WI38 (cell line): ENCODE measurements around the gene TAGAP.

Experiments
- H3K4me3 ChIP-seq: 2 replicates; pipeline ENCODE4 v1.5.1; 2011; ENCODE audit warnings: low read depth, mild to moderate bottlenecking, control low read depth, low read length
- TF ChIP-seq, protein P1 (sequence below): IDR thresholded peaks from 2 replicates; pipeline ENCODE4 v1.5.1; 2012; ENCODE audit warnings: low read depth, mild to moderate bottlenecking, control low read depth, low read length

TAGAP gene

DNA sequence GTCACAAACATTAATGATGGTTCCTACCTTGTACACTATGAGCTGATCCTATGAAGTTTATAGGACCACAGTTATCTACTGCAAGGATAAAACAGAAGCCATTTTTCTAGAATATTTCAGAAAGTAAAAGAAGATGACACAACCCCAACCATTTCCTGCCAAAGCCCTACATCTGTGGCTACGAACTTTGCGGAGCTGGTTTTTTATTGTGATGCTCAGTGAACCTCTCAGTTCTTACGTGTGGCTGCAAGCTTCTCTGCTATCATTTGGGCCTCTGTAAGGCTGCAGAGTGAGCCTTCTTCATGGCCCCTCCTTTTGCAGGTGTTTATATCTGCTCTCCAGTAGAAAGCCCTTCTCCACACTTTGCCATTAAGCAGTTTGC, 17.8 kb upstream of the TAGAP start:
- H3K4me3 ChIP-seq = no peak overlapping the region
- TF ChIP-seq, protein P1, sequence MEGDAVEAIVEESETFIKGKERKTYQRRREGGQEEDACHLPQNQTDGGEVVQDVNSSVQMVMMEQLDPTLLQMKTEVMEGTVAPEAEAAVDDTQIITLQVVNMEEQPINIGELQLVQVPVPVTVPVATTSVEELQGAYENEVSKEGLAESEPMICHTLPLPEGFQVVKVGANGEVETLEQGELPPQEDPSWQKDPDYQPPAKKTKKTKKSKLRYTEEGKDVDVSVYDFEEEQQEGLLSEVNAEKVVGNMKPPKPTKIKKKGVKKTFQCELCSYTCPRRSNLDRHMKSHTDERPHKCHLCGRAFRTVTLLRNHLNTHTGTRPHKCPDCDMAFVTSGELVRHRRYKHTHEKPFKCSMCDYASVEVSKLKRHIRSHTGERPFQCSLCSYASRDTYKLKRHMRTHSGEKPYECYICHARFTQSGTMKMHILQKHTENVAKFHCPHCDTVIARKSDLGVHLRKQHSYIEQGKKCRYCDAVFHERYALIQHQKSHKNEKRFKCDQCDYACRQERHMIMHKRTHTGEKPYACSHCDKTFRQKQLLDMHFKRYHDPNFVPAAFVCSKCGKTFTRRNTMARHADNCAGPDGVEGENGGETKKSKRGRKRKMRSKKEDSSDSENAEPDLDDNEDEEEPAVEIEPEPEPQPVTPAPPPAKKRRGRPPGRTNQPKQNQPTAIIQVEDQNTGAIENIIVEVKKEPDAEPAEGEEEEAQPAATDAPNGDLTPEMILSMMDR = no peak

DNA sequence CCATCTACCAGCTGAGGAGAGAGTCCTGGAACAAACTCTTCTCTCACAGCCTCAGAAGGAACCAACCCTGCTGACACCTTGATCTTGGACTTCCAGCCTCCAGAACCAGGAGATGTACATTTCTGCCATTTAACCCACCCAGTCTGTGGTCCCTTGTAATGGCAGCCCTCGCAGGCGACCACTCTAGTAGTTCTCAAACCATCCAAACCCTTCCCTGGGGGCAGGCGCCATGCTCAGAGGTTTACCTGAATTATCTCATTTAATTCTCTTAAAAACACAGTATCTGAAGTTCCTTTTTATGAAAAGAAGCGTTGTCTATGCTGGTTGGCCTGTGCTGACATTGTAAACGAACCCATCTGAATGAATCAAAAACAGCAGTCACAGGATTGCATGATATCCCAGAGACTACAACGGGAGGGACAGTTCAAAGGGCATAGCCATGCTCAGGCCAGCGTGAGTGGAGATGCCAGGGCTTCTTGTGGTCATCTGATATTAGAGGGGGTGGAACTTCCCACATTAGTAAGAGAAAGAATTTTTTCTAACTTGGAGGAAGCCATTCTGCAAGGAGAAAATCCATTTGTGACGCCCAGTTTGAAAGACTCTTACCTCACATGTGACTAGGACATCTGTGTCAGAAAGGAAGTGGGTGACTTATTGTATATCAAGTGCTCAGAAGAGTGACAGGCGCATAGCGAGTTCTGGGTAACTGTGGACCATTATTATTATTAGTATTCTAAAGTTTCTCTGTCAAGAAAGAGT, 17.2 kb upstream of the TAGAP start:
- no peak overlapping the region for H3K4me3 ChIP-seq
- TF ChIP-seq, protein P1 = no peak

DNA sequence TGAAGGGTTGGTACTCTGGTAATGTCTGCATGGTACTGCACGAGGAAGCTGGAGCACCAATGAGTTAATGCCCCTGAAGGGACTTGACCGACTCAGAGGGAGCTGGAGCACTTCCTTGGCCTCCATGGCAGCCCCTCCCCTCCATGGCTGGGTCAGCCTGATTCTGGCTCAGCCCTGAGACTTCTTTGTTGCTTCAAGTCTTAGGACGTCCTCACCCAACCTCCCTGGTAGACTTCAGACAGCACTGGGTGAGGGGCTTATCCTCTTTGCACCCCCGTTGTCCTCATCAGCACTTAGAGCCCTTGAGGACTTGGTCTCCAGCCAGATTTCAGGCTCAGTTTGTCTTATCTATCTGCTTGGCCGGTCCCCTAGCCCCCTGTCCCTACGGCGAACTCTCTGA, 16.4 kb upstream of the TAGAP start:
- no peak overlapping the region for H3K4me3 ChIP-seq
- TF ChIP-seq, protein P1 = no peak

DNA sequence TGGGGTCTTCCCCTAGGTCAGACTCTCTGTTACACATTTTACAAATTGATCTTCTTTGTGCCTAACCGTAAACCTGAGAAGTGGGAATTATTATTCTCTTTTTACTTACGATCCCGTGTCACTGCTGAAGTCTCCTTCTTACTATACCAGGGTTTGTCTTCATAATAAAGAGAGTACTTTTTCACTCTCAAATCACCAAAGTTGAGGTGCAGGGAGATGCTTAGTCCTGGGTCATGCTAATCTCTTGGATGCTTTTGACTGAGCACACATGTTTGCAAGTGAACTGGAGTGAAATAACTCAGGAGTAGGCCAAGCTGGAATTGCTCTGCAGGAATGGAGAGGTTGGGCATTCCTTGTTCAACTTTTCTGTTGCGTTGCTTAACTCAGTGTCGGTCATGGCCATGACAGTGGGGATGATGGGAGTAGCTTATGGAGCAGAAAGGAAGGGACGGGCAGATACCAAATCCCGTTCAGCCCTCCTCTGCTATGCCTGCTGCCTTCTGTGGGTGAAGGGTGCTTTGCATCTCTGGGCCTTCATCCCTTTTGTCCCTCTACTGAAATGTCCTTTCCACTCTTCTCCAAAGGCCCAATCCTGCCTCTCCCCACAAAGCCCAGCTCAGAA, 15.2 kb upstream of the TAGAP start:
- TF ChIP-seq, protein P1 = no peak
- H3K4me3 ChIP-seq = no peak overlapping the region

DNA sequence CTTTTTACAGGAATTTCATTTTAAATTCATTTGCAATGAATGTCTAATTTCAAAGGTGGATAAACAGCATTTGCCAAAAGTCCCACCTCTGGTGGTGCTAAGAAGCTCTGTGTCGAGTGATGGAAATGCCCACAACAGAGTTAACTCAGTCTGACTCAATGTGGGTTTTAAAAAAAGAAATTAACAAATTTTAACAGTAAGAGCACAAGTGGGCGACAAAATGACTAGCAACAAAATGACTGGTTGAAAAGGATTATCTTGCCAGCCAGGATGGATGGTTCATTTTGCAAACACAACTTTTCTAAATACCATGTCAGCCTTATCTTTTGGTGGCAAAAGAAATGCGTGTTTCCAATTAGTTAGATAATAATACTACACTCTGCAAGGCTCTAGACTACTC, 14.3 kb upstream of the TAGAP start:
- TF ChIP-seq, protein P1 = no peak
- H3K4me3 ChIP-seq = no peak overlapping the region

DNA sequence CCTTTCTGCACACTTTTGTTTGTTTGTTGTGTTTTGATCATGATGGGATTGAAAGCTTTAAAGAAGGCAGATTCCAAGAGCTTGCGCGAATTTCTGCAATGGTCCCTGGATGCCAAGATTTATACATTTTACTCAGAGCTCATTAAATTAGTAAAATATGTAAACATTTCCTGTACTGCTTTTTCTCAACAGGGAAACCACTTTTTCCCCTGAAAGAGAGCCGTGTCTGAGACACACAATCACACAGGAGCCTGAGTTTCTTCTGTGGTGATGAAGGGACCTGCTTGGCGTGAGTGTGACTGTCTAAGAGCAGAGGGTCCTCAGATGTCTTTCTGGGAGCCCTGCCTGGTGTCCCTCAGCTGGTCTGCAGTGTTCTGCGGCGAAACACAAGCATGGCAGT, 12.1 kb upstream of the TAGAP start:
- TF ChIP-seq, protein P1 = no peak
- H3K4me3 ChIP-seq = no peak overlapping the region

DNA sequence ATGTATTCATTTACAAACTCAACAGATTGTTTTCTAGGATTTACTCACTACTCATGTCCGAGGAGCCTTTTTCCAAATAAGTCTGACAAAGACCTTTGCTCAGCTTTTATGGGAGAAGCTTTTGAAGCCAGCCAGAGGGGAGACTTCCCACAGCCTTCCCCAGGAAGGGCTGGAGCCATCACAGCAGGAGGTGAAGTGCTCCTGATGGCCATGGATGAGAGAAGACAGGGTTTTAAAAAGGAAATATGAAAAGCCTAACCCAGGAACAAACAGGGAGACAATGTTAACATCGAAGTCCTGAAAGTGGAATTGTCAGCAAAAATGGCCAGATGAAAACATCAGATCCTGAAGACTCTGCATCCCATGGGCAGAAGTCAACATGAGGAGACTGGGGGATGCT, 11.6 kb upstream of the TAGAP start:
- H3K4me3 ChIP-seq = no peak overlapping the region
- TF ChIP-seq, protein P1 = no peak
